ENCODE results near the gene TIMM8B.

TIMM8B gene, protein sequence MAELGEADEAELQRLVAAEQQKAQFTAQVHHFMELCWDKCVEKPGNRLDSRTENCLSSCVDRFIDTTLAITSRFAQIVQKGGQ

GRCh38 chr11:112086422-112087191 lies at the start of gene TIMM8B, which contains the start of gene SDHD:
Gene TIMM8B (minus strand): TSS chr11:112086756. CDS start chr11:112086723, 33 bp downstream.
Gene SDHD (plus strand): TSS chr11:112086873. CDS start chr11:112086908, 35 bp downstream.
- DNase-seq (ENCODE audit: low read depth) = peak; percentile 85
- peak within 1 kb of the TSS; percentile 98 for H3K4me3 ChIP-seq (ENCODE audit: low read length)
- TF ChIP-seq, protein P1, sequence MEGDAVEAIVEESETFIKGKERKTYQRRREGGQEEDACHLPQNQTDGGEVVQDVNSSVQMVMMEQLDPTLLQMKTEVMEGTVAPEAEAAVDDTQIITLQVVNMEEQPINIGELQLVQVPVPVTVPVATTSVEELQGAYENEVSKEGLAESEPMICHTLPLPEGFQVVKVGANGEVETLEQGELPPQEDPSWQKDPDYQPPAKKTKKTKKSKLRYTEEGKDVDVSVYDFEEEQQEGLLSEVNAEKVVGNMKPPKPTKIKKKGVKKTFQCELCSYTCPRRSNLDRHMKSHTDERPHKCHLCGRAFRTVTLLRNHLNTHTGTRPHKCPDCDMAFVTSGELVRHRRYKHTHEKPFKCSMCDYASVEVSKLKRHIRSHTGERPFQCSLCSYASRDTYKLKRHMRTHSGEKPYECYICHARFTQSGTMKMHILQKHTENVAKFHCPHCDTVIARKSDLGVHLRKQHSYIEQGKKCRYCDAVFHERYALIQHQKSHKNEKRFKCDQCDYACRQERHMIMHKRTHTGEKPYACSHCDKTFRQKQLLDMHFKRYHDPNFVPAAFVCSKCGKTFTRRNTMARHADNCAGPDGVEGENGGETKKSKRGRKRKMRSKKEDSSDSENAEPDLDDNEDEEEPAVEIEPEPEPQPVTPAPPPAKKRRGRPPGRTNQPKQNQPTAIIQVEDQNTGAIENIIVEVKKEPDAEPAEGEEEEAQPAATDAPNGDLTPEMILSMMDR (conservative IDR thresholded peaks at IDR 0.05; ENCODE audit: low read depth, low read length) = peak; percentile 42

GRCh38 chr11:112134473-112134872 lies 47.9 kb upstream of the TIMM8B start:
- DNase-seq (ENCODE audit: low read depth) = no peak
- TF ChIP-seq, protein P1 (conservative IDR thresholded peaks at IDR 0.05; ENCODE audit: low read depth, low read length) = no peak
- no peak overlapping the region for H3K4me3 ChIP-seq (ENCODE audit: low read length)

- no peak for DNase-seq (ENCODE audit: low read depth)
- TF ChIP-seq, protein P1 (conservative IDR thresholded peaks at IDR 0.05; ENCODE audit: low read depth, low read length) = no peak
- no peak overlapping the region for H3K4me3 ChIP-seq (ENCODE audit: low read length)
These were observed 46.2 kb upstream of the TIMM8B start for GRCh38 chr11:112132737-112133136.

GRCh38 chr11:112129656-112130055 lies 43.1 kb upstream of the TIMM8B start:
- no peak overlapping the region for H3K4me3 ChIP-seq (ENCODE audit: low read length)
- no peak for DNase-seq (ENCODE audit: low read depth)
- TF ChIP-seq, protein P1 (conservative IDR thresholded peaks at IDR 0.05; ENCODE audit: low read depth, low read length) = no peak

GRCh38 chr11:112128483-112129121 lies 42.0 kb upstream of the TIMM8B start:
- TF ChIP-seq, protein P1 (conservative IDR thresholded peaks at IDR 0.05; ENCODE audit: low read depth, low read length) = no peak
- DNase-seq (ENCODE audit: low read depth) = no peak

GRCh38 chr11:112127056-112127455 lies 40.5 kb upstream of the TIMM8B start:
- H3K4me3 ChIP-seq (ENCODE audit: low read length) = no peak overlapping the region
- TF ChIP-seq, protein P1 (conservative IDR thresholded peaks at IDR 0.05; ENCODE audit: low read depth, low read length) = no peak
- DNase-seq (ENCODE audit: low read depth) = no peak

More at GRCh38 chr11:112128483-112129121, 42.0 kb upstream of the TIMM8B start:
- H3K4me3 ChIP-seq (ENCODE audit: low read length) = no peak overlapping the region

All from retinal pigment epithelial cell (primary cell).